K562 (cell line): ENCODE results near the gene SLC4A11.

ENCODE experiments used
- EZH2 ChIP-seq: IDR thresholded peaks from 2 replicates; pipeline ENCODE4 v1.6.1; 2012; ENCODE audit warnings: low read depth, mild to moderate bottlenecking, inconsistent platforms, low read length, borderline replicate concordance
- HDAC1 ChIP-seq, 2 experiments: fragments of 450-650 bp; IDR thresholded peaks; 2 replicates each; pipeline ENCODE4 v1.6.1; 2016 to 2017; ENCODE audit warnings: inconsistent platforms in 1 of 2, mild to moderate bottlenecking in 1 of 2, moderate library complexity in 1 of 2
- NFATC3 ChIP-seq: fragments of 450-650 bp; IDR thresholded peaks from 2 replicates; pipeline ENCODE4 v1.6.1; 2017; ENCODE audit warnings: mild to moderate bottlenecking
- POLR2A ChIP-seq: fragments of 450-650 bp; conservative IDR thresholded peaks from 2 replicates; pipeline ENCODE4 v1.6.1; 2016
- PRMT5 ChIP-seq: sonication (generic); formaldehyde crosslinking; IDR thresholded peaks from 2 replicates; pipeline ENCODE4 v1.5.0; 2020; ENCODE audit warnings: missing genetic modification reagents
- TEAD1 ChIP-seq, 2 experiments: fragments of 450-650 bp in 1 of 2; sonication (generic) in 1 of 2; formaldehyde crosslinking; IDR thresholded peaks; 2 replicates each; pipeline versions ENCODE4 v1.4.0 to v1.8.0; 2020 to 2022; ENCODE audit warnings: mild to moderate bottlenecking in 2 of 2, missing genetic modification reagents in 1 of 2
- TF ChIP-seq, protein P1 (sequence below), 3 experiments: IDR thresholded peaks in 2 of 3; conservative IDR thresholded peaks in 1 of 3; 2 replicates each; pipeline ENCODE4 v1.5.1; 2011 to 2012; ENCODE audit warnings: low read length in 3 of 3, mild to moderate bottlenecking in 3 of 3, control low read depth in 2 of 3, improper control_type of control experiment in 1 of 3, inconsistent platforms in 1 of 3, low read depth in 1 of 3, mixed read lengths in 1 of 3, moderate library complexity in 1 of 3; ENCODE audit not compliant: insufficient read depth in 2 of 3
- TF ChIP-seq, protein P2 (sequence below): fragments of 450-650 bp; IDR thresholded peaks from 2 replicates; pipeline ENCODE4 v1.6.1; 2016
- TF ChIP-seq, protein P3 (sequence below): fragments of 250-450 bp; sonication (Bioruptor Pico); IDR thresholded peaks from 2 replicates; pipeline ENCODE4 v1.8.0; 2022; ENCODE audit warnings: inconsistent platforms, mild to moderate bottlenecking, moderate library complexity, borderline replicate concordance
- TF ChIP-seq, protein P4 (sequence below): fragments of 450-650 bp; IDR thresholded peaks from 2 replicates; pipeline ENCODE4 v1.6.1; 2016; ENCODE audit warnings: missing biosample characterization, missing genetic modification characterization
- TF ChIP-seq, protein P5 (sequence below): sonication (generic); formaldehyde crosslinking; IDR thresholded peaks from 2 replicates; pipeline ENCODE4 v1.8.1; 2023; ENCODE audit warnings: mild to moderate bottlenecking, missing genetic modification reagents

DNA sequence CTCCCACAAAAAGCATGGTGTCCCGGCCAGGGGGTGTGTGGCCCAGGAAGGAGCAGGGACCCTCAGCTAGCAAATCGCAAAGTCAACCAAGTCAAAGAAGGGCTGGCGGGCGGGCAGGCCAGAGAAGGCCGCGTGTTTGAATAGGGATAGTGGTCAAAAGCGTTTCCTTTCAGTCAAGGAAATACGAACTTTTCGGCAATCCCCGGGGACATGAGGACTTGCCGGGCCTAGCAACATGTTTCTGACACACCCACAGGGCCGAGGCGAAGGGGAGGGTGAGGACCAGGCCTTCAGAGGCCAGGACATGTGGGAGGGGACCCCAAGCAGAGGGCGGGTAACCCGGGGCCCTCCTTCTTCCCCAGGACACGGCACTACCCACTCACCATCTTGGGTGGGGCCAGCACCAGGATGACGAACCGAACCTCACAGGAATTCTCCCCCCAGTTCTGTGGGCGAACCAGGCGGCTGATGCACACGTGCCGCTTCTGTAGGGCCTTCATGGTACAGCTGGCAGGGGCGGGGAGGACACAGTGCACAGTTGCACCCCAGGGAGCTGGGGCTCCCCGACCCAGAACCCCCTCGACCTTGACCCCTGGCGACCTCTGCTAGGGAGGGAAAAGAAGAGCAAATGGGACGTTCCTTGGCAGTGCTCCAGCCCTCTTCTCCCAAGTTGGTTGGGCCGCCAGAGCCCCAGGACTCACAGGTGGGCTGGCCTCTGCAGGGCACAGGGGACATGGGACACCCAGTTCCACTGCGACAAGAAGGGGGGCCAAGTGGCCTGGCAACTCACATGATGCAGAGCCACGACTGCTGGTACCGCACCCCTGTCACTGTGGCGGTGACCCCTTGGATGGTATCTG lies 5.6 kb downstream of the SLC4A11 start:
- TF ChIP-seq POLR2A (no peak), TEAD1 (CRISPR knock-in tag; IDR thresholded peaks at IDR 0.05) (no peak), NFATC3 (no peak), EZH2 (no peak), HDAC1 (IDR thresholded peaks at IDR 0.05) (no peak), PRMT5 (CRISPR knock-in tag) (no peak)
- TF ChIP-seq, protein P1, sequence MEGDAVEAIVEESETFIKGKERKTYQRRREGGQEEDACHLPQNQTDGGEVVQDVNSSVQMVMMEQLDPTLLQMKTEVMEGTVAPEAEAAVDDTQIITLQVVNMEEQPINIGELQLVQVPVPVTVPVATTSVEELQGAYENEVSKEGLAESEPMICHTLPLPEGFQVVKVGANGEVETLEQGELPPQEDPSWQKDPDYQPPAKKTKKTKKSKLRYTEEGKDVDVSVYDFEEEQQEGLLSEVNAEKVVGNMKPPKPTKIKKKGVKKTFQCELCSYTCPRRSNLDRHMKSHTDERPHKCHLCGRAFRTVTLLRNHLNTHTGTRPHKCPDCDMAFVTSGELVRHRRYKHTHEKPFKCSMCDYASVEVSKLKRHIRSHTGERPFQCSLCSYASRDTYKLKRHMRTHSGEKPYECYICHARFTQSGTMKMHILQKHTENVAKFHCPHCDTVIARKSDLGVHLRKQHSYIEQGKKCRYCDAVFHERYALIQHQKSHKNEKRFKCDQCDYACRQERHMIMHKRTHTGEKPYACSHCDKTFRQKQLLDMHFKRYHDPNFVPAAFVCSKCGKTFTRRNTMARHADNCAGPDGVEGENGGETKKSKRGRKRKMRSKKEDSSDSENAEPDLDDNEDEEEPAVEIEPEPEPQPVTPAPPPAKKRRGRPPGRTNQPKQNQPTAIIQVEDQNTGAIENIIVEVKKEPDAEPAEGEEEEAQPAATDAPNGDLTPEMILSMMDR (IDR thresholded peaks at IDR 0.05 in 2 of 3, conservative IDR thresholded peaks at IDR 0.05 in 1 of 3; ENCODE audit: insufficient read depth in 2 of 3, low read depth in 1 of 3, low read length in 3 of 3) = no peak
- TF ChIP-seq, protein P2, sequence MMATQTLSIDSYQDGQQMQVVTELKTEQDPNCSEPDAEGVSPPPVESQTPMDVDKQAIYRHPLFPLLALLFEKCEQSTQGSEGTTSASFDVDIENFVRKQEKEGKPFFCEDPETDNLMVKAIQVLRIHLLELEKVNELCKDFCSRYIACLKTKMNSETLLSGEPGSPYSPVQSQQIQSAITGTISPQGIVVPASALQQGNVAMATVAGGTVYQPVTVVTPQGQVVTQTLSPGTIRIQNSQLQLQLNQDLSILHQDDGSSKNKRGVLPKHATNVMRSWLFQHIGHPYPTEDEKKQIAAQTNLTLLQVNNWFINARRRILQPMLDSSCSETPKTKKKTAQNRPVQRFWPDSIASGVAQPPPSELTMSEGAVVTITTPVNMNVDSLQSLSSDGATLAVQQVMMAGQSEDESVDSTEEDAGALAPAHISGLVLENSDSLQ = no peak
- TF ChIP-seq, protein P3, sequence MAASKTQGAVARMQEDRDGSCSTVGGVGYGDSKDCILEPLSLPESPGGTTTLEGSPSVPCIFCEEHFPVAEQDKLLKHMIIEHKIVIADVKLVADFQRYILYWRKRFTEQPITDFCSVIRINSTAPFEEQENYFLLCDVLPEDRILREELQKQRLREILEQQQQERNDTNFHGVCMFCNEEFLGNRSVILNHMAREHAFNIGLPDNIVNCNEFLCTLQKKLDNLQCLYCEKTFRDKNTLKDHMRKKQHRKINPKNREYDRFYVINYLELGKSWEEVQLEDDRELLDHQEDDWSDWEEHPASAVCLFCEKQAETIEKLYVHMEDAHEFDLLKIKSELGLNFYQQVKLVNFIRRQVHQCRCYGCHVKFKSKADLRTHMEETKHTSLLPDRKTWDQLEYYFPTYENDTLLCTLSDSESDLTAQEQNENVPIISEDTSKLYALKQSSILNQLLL = no peak
- TF ChIP-seq, protein P4, sequence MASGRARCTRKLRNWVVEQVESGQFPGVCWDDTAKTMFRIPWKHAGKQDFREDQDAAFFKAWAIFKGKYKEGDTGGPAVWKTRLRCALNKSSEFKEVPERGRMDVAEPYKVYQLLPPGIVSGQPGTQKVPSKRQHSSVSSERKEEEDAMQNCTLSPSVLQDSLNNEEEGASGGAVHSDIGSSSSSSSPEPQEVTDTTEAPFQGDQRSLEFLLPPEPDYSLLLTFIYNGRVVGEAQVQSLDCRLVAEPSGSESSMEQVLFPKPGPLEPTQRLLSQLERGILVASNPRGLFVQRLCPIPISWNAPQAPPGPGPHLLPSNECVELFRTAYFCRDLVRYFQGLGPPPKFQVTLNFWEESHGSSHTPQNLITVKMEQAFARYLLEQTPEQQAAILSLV (tag) = no peak
- TF ChIP-seq, protein P5, sequence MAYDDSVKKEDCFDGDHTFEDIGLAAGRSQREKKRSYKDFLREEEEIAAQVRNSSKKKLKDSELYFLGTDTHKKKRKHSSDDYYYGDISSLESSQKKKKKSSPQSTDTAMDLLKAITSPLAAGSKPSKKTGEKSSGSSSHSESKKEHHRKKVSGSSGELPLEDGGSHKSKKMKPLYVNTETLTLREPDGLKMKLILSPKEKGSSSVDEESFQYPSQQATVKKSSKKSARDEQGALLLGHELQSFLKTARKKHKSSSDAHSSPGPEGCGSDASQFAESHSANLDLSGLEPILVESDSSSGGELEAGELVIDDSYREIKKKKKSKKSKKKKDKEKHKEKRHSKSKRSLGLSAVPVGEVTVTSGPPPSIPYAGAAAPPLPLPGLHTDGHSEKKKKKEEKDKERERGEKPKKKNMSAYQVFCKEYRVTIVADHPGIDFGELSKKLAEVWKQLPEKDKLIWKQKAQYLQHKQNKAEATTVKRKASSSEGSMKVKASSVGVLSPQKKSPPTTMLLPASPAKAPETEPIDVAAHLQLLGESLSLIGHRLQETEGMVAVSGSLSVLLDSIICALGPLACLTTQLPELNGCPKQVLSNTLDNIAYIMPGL (CRISPR knock-in tag) = no peak
